AG09319 (cell line): ENCODE data around the gene SCIMP.

Source experiments
- DNase-seq: peaks from one replicate; pipeline ENCODE4 v3.0.0-alpha.2; 2010; ENCODE audit warnings: low read depth; ENCODE audit errors: extremely low read depth
- TF ChIP-seq, protein P1 (sequence below): IDR thresholded peaks from 2 replicates; pipeline ENCODE4 v1.5.1; 2011; ENCODE audit warnings: low read depth, mild to moderate bottlenecking, inconsistent platforms, low read length, moderate library complexity

SCIMP gene

DNA sequence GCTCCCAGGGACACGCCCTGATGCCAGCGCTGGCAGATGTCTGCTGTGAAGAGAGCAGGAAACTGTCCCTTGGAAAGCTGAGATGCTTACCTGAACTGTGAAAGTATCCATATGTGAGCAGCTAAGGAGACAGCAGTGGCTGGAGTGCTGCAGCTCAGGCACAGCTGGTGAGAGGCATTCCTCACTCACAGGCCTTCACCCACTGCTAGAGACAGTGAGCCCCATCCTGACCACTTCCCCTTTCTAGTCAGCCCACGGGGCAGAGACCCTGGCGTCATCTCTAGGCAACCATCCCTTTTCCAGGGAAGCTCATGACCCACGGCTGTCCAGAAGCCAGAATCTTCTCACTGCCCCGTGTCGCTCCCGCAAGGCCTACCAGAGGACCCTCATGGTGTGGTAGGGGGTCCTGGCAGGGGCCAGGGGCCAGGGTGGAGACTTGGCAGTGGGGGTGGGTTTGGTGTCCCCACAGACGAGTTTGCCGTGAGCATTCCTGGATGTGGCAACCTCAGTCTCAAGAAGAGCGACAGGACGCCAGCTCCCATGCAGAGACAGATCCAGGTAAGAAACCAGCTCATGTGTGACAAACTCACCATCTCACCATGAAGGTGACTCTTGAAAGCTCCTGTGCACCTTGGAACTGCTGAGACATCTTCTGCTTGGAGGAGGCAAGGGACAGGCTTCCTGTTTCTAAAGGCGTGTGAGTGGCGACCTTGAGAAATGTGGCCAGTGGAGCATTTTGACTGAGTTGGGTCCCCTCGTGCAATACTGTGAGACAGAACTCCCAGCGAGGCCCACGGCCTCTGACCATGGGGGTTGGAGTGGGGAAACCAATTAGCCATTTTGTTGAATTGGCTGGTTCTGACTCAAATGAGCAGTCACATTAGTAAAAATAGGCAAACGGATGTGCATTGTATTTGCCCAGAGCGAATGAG lies at the start of gene SCIMP:
SCIMP (minus strand) TSS at position 216 of the 932 bp plus-strand sequence; CDS start at position 111, 105 bp downstream.
- TF ChIP-seq, protein P1, sequence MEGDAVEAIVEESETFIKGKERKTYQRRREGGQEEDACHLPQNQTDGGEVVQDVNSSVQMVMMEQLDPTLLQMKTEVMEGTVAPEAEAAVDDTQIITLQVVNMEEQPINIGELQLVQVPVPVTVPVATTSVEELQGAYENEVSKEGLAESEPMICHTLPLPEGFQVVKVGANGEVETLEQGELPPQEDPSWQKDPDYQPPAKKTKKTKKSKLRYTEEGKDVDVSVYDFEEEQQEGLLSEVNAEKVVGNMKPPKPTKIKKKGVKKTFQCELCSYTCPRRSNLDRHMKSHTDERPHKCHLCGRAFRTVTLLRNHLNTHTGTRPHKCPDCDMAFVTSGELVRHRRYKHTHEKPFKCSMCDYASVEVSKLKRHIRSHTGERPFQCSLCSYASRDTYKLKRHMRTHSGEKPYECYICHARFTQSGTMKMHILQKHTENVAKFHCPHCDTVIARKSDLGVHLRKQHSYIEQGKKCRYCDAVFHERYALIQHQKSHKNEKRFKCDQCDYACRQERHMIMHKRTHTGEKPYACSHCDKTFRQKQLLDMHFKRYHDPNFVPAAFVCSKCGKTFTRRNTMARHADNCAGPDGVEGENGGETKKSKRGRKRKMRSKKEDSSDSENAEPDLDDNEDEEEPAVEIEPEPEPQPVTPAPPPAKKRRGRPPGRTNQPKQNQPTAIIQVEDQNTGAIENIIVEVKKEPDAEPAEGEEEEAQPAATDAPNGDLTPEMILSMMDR, result no peak
- no peak for DNase-seq

DNA sequence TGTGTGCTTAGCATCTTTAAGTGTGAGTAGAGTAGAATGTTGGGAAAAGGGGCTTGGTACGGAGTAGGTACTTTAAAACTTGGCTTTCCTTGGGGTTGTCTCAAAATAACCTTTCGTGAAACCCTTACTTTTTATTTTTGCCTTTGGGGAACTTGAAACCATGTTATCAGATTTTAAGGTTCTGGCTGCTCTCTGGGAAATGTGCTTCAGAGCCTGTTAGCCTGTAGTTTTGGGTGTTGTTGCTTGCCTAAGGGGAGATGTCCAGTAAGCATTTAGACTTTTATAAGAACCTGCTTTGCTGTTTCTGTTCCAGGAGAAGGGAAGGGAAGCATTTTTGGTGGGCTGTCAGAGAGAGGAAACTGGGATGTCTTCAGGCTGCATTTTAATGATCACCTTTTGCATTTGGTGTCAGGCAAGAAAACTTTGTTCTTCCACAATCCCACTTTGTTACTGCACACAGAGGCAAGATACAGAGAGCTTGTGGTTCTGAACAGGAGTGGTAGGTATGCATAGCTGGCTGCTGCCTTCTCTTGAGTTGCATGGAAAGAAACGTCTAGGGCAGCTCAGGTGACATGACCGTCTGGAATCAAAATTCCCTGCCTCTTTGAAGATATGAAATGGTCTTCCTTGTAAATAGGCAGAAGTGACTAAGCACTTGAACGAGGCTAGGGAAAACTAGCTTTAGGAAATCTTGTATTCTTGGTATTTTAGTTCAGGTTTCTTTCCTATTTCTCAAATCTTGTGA lies 49.1 kb upstream of the SCIMP start:
- TF ChIP-seq, protein P1, result no peak
- no peak for DNase-seq

GRCh38 chr17:5282642-5283217 lies 48.1 kb upstream of the SCIMP start:
- TF ChIP-seq, protein P1, result no peak
- DNase-seq, result no peak

DNA sequence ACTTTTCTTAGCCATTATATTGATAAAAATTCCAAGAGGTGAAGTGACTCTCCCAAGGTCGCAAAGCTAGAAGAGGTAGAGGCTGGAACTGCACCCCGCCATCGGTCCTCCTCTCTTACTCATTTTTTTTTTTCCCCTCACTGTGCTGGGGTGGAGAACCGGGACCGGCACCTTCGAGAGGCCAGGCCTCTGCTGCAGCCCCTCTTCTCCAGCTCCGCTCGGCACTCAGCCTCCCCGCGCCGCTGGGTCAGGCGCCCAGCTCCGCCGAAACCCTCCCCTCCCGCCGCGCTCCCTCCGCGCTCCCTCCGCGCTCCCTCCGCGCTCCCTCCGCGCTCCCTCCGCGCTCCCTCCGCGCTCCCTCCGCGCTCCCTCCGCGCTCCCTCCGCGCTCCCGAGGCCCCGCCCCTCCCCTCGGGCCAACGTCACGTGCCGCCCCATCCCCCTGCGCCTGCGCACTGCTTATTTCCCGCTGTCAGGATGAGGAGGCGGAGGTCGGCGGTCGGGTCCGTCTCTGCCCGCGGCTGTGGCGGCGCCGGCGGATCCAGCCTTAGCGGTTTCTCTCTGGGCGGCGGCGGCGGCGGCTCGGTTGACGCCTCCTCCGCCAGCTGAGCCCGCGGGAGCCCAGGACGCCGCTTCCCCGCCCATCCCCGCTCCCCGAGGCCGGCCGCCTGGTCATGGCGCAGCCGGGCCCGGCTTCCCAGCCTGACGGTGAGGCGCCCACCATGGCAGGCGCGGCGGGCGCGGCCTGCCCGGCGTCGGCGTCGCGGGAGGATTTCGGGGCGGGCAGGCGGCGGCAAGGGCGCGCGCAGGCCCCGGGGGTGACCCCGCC lies 47.4 kb upstream of the SCIMP start, which contains the start of gene RABEP1:
RABEP1 (plus strand) TSS at position 471 of the 828 bp plus-strand sequence; CDS start at position 674, 203 bp downstream.
- TF ChIP-seq, protein P1, result no peak; the same call in none of the 2 replicates
- peak; percentile 79 for DNase-seq

GRCh38 chr17:5272322-5272721 lies 37.7 kb upstream of the SCIMP start:
- no peak for DNase-seq
- TF ChIP-seq, protein P1, result no peak

DNA sequence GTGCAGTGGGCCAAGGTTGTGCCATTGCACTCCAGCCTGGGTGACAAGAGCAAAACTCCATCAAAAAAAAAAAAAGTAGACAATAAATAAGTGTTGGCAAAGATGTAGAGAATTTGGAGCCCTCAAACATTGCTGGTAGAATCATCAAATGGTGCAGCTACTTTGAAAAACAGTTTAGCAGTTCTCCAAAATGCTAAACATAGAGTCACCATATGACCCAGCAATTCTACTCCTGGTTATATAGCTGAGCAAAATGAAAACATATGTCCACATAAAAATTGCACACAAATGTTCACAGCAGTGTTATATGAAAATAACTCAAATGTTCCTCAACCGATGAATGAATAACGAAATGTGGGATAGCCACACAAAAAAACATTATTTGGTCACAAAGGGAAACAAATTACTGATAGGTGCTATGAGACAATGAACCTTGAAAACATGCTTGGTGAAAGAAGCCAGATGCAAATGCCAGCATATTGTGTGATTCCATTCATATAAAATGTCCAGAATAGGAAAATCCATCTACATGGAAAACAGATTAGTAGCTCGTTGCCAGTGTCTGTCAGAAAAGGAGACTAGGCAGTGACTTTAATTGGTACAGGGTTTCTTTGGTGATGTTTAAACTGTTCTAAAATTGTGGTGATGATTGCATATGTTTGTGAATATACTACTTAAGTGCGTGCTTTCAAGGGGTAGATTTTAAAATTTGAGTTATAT lies 34.7 kb upstream of the SCIMP start:
- no peak for DNase-seq
- TF ChIP-seq, protein P1, result no peak
